DMS153 (cell line): ENCODE measurements around the gene UBE2J1.

Experiments
- DNase-seq: peaks from one replicate; lab custom pipeline; 2025; lab: John Stamatoyannopoulos, UW

The UBE2J1 gene

DNA sequence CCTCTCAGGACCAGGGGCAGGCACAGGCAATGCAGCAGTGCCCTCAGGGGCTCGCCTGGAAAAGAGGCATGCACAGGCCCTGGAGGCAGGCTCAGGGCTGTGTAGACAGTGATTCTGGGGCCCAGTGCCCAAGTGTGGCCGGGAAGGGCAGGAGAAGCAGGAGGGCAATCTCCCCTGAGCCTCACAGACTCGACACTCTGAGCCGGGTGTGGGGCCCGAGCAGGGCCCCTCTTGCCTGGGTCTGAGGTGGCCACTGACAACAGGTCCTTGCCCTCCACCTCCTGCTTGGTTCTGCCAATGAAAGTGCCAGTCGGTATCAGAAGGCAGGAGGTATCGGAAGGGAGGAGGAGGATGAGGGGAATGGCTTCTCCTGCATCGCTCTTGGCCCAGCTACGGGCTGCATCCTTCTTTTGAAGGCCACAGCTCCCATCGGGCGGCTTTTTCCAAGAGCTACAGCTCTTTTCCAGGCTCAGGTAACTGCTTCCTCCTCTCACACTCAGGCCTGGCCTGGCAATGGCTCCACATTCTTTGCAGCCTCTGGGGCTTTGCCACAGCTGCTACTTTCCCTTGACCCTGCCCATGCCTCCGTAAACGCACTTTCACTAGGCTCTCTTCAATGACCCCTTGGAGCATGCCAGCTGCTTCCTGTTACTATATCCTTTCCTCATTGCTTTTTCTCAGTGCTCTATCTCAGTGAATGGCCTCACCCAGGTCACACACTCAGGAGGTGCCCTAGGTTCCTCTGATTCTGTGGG, 61.9 kb downstream of the UBE2J1 start:
- no peak for DNase-seq

DNA sequence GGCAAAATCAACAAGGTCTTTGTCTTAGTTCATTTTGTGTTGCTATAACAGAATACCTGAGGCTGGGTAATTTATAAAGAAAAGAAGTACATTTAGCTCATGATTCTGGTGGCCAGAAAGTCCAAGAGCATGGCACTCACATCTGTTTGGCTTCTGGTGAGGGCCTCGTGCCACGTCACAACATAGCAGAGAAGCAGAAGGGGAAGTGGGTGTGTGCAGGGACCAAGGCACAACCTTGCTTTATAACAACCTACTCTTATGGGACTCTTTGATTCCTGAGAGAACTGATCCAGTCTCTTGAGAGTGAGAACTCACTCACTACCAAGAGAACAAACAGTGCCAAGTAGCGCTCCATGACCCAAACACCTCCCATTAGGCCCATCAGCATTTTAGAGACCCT, 62.8 kb downstream of the UBE2J1 start:
- DNase-seq = no peak

DNA sequence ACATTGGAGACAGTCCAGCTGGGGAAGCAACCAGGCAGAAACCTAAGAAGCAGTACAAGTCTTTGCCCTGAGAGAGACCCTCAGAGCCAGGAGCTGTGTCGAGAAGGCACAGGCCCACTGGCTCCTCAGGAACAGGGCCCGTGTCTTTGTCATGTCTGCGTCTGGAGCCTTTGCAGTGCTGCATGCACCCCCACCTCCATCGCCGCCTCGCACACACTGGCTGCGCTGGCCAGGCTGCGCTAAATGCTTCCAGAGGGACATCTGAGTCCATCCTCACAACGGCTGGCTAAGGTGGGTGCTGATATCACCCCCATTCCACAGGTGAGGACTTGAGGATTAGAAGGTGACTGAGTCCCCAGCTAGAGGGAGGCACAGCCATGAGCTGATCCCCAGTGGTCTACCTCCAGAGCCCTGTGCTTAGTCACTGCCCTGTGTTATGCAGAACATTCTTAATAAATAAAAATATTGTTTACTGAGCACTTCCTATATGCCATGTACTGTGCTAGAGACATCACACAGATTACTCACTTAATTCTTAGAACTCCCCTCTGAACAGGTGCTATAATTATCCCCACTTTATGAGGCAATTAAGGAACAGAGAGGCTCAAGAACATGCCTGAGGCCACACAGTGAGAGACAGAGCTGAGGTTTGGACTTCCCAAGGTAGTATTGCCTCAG, 65.0 kb downstream of the UBE2J1 start:
- no peak for DNase-seq

DNA sequence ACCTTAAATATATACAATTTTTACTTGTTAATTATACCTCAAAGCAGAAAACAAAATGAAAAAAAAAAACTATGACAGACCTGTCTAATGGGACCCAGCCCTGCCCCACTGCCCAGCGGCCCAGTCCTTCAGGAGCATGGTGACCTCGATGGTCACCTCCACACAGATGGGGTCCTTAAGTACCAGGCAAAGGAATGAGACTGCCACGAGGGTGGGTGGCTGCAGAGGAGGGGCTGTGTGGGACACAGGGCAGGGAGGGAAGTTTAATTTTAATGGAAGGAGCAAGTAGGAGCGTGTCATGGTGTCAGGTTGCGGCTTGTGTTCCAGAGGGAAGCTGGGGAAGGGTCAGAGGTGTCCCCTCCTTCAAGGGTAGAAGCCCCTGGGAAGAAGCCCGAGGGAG, 66.0 kb downstream of the UBE2J1 start:
- DNase-seq = no peak

DNA sequence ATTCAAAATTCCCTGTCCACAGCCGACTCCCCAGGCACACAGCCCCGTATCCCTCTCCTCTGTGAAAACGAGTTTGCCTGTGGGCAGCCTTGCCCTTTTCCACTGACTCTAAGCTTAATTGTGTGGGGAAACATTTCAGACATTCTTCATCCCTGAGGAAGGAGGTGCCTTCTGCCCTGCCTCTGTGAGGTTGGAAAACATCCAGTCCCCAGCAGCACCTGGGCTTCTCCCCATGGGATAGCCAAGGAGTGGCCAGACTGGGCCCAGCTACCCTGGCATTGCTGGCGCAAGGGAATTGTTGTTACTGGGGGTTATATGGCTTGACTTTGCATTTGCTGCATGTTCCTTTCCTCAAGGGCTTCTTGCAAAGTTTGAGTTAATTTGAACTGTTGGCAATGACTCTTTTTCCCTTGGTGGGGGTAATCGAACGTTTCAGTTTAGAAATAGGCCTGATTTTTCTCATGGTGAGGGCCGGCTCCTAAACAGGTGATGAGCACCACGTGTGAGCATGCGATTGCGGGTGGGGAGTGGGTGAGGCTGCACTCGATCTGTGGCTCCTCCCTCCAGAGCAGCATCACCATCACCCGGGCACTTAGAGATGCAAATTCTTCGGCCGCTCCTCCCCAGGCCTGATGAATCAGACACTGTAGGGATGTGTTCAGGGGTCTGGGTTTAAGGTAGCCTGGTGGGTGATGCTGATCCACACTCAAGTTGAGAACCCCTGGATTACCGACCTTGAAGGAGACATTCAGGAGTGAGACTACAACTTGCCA, 67.4 kb downstream of the UBE2J1 start:
- DNase-seq = no peak

DNA sequence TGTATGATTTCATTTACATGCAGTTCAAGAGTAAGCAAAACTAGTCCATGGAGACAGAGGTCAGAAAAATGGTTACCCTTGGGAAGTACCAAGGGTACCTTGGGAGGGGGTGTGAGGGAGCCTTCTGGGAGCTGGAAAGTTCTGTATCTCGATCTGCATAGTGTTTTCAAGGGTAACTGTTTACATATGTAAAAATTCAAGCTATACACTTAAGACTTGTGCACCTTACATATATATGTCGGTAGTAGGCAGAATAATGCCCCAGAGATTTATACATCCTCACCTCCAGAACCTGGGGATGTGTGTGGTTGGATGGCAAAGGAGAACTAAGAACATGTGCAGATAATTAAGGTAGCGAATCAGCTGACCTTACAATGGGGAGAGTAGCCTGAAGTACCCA, 68.4 kb downstream of the UBE2J1 start:
- no peak for DNase-seq

DNA sequence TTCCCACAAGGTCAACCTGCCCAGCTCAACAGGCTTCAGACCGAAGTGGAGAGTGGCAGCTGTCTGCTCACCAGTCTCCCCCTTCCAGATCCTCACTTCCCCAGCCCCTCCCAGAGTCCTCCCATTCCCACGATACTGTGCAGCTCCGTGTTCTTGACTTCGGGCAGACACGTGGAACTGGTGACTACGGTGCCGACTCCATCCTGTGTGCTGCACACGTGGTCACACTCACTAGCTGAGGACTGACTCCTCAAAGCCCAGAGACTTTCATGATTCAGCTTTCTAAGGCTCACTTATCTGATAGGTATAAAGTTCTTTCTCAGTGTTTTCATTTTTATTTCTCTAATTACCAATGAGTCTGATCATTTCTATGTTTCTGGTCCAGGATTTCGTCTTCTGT, 69.8 kb downstream of the UBE2J1 start:
- DNase-seq = no peak

DNA sequence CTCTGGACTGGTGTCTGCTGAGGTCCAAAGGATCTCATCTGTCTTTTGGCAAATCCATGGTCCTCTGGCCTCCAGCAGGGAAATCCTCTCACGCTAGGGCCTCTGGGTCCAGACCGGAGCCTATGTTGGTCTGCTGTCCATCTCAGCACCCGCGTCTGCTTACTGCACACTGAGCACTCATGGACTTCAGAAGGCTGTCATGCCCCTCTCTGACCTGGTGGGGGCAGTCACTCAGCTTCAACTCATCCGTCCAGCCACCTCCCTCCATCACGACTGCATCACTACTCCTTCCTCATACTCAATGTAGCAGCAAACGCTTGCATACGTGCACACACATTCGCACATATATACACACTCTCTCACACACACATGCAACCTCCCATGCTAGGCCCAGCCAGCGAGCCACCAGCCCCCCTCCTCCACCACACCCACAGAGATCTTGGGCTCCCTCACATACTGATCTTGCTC, 70.7 kb downstream of the UBE2J1 start:
- no peak for DNase-seq

DNA sequence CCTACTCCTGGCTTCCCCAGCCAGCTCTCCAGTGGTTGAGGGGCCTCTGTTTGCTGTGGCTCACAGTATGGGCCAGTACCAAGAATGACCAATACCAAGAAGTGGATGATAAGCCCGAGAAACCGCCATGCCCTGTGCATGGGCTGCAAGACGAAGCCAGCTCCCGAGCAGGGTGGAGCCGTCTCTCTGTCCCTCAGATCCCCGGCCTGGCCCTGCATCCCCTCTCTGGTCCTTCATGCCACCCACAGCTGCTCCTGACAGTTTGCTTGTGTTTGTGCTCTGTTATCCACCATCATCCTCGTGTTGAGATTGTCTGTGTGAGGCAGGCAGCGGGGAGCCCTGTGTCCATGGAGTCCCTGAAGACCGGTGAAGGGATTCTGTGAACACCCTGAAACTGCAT, 73.6 kb downstream of the UBE2J1 start:
- DNase-seq = no peak
